SHP77 (cell line): ENCODE results near the gene SEPTIN10.
"Not testable (repeated sequence)": the region's sequence is repeated elsewhere in the genome, so short reads cannot be mapped to it uniquely, and the experiment has no call there.

ENCODE experiments used
- DNase-seq, 2 experiments: peaks; one replicate each; lab custom pipeline; 2025; lab: John Stamatoyannopoulos, UW

The SEPTIN10 gene

DNA sequence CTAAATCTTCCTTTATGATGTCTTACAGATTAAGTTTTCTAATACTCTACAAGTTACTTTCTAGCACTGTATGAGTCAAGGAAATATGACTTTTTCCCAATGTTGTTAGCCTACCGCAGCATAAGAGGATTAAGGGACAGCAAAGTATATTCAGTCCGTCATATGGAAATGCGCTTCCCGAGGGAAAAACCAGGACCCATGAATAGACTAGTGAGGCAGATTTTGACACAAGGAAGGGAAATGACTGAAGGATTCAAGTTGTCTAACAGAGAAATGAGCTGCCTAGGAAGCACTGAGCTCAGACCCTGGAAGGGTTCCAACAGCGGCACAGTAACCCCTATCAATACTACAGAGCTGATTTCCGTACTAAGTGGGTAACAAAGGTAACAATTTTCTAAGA, 12.0 kb downstream of the SEPTIN10 start:
- no peak for DNase-seq

- DNase-seq: no peak
These were observed 16.5 kb downstream of the SEPTIN10 start for GRCh38 chr2:109597283-109597682.

GRCh38 chr2:109595644-109596043, 18.1 kb downstream of the SEPTIN10 start:
- DNase-seq: no peak

GRCh38 chr2:109594246-109594885, 19.4 kb downstream of the SEPTIN10 start:
- DNase-seq: no peak

GRCh38 chr2:109592905-109593304, 20.9 kb downstream of the SEPTIN10 start:
- DNase-seq: no peak

DNA sequence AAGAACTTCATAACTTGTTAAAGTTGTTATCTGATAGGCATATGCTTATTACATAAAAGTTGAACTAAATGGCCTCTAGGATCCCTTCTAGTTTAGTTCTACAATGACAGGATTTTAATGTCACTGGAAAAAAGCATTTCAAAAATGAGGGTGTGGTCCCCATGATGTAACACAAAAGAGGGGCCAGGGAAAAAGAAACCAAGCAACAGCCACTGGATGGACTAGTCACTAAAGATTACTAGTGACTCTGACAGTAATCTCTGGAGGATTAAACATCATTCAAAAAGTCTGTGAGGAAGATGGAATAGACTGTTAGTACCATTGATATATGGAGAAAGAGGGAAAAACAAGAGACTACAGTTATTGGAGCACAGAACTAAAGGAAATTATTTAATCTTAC, 22.6 kb downstream of the SEPTIN10 start:
- no peak for DNase-seq

- no peak for DNase-seq
These were observed 27.1 kb downstream of the SEPTIN10 start for GRCh38 chr2:109586687-109587086.

DNA sequence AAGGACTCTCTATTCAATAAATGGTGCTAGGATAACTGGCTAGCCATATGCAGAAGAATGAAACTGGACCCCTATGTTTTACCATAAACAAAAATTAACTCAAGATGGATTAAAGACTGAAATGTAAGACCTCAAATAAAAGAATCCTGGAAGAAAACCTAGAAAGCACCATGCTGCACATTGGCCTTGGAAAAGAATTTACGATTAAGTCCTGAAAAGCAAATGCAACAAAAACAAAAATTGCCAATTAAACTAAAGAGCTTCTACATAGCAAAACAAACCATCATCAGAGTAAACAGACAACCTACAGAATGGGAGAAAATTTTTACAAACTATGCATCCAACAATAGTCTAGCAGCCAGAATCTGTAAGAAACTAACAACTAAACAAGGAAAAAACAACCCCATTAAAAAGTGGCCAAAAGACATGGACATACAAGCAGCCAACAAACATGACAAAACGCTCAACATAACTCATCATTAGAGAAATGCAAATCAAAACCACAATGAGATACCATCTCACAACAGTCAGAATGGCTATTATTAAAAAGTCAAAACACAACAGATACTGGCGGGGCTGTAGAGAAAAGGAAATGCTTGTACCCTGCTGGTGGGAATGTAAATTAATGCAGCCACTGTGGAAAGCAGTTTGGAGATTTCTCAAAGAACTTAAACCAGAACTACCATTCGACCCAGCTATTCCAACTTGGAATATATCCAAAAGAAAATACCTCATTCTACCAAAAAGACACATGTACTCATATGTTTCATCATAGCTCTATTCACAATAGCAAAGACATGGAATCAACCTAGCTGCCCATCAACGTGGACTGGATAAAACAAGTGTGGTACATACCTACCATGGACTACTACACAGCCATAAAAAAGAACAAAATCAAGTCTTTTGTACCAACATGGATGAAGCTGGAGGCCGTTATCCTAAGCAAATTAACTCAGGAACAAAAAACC, 30.6 kb downstream of the SEPTIN10 start:
- DNase-seq: no peak

- DNase-seq: not testable (repeated sequence)
These were observed 36.1 kb downstream of the SEPTIN10 start for GRCh38 chr2:109577630-109578029.

- no peak for DNase-seq
These were observed 38.4 kb downstream of the SEPTIN10 start for GRCh38 chr2:109575373-109575772.

- DNase-seq: no peak
These were observed 49.7 kb downstream of the SEPTIN10 start for GRCh38 chr2:109563980-109564550.

DNA sequence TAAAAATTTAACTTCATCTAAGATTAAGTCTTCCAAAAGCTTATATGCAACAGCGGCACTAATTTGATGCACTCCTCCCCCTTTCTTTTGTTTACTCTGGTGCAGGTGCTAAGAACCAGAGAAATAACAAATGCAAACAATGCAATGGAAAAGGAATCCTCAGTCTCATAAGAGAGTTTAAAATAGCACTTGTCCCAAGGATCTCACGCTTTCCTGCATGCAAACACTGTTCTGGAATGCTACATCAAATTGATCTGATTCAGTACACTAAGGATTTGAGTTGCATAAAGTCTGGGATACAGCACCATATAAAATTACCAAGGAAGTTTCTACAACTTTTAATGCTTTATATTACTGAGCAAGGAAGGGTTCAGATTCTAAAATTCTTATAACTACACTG, 50.5 kb downstream of the SEPTIN10 start:
- DNase-seq: no peak

GRCh38 chr2:109562421-109562820, 51.3 kb downstream of the SEPTIN10 start:
- no peak for DNase-seq

DNA sequence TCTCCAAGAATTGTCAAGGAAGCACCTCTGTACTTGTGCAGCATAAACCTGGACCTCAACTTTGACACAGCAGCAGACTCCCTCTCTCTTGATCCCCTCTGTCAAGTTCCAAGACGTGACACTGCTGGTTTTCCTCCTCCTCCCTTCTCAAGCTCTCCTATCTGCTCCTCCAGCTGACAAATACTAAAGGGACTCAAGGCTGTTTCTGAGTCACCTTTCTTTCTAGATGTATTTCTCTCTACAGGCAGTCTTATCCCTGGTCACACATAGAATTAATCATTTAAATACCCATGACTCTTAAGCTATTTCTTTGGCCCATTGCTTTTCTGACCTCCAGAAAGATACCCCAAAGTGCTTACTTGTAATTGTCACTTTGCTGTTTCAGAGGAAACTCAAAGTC, 53.5 kb downstream of the SEPTIN10 start:
- no peak for DNase-seq

GRCh38 chr2:109558076-109558882, 55.5 kb downstream of the SEPTIN10 start:
- no peak for DNase-seq

DNA sequence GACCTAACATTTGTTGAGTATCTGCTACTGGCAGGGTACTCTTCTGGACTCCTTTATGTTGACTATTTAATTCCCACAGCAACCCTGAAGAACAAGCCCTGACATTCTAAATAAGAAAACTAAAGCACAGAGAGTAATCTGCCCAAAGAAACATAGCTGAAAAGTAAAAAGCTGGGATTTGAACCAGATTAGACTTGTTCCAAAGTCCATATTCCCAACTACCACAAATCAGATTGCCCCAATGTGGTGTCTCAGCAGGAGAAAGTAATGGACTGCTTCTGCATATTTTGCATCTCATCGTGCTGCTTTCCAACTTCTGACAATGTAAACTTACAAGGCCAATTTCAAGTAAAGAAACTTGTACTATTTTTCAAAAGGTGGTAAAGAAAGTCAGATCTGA, 56.5 kb downstream of the SEPTIN10 start:
- no peak for DNase-seq

GRCh38 chr2:109555346-109555900, 58.3 kb downstream of the SEPTIN10 start:
- no peak for DNase-seq

DNA sequence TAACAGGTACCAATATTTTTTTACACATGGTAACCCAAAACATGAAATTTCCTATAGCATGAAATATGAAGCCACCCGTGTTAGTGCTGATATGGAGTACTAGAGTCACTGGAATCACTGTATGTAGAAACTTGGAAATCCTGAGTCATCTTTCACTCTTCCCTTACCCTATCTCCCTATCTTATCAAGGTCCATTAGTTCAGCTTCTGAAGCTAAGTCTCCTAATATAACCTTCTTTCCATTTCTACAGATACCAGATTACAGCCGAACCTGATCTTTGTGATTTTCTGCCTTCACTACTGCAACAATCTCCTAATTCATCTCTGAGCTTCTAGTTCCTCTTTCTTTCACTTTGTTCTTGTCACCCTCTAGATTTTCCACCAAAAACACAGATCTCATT, 59.0 kb downstream of the SEPTIN10 start:
- no peak for DNase-seq

GRCh38 chr2:109549016-109549590, 64.7 kb downstream of the SEPTIN10 start:
- no peak for DNase-seq

DNA sequence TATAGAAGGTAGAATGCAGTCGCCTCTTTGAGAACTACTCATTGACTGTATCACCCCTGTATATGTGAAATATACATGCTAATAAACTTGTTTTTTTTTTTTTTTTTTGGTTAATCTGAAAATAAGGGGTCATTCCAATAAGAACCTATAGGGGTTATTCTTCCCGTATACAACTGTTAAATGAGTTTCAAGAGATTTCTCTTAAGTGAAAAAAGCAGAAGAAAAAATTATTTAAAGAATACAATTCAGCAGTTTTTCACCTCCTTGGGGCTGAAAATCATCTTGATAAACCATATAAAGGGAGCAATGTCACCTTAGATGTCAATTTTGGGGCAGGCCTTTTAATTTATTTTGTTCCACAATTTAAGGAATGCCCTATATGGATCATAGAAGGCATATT, 66.5 kb downstream of the SEPTIN10 start:
- DNase-seq: no peak
